GM19395 (cell line): ENCODE results near the gene TMEM191C.
"Not testable (repeated sequence)": the region's sequence is repeated elsewhere in the genome, so short reads cannot be mapped to it uniquely, and the experiment has no call there.

ENCODE experiments used
- ATAC-seq: cut with Tn5 transposase; IDR thresholded peaks from one replicate; pipeline ENCODE4 v1.9.1; 2021; ENCODE audit warnings: mild to moderate bottlenecking, moderate library complexity; ENCODE audit not compliant: unreplicated experiment

The TMEM191C gene

GRCh38 chr22:21469097-21469994 is 2.2 kb downstream of the TMEM191C start:
- ATAC-seq: peak; percentile 17

GRCh38 chr22:21472984-21473383 is 5.8 kb downstream of the TMEM191C start:
- ATAC-seq: not testable (repeated sequence)

GRCh38 chr22:21473664-21474063 is 6.5 kb downstream of the TMEM191C start:
- not testable (repeated sequence) for ATAC-seq

GRCh38 chr22:21484039-21484438 is 16.9 kb downstream of the TMEM191C start:
- not testable (repeated sequence) for ATAC-seq

GRCh38 chr22:21487723-21488122 is 20.5 kb downstream of the TMEM191C start:
- not testable (repeated sequence) for ATAC-seq

GRCh38 chr22:21489149-21489680 is 22.0 kb downstream of the TMEM191C start:
- not testable (repeated sequence) for ATAC-seq

- ATAC-seq: not testable (repeated sequence)
Observed at GRCh38 chr22:21490556-21490955, 23.4 kb downstream of the TMEM191C start.

GRCh38 chr22:21492271-21492670 is 25.1 kb downstream of the TMEM191C start:
- not testable (repeated sequence) for ATAC-seq

GRCh38 chr22:21493789-21494782 is 26.9 kb downstream of the TMEM191C start:
- ATAC-seq: not testable (repeated sequence)

- ATAC-seq: not testable (repeated sequence)
Observed at GRCh38 chr22:21497984-21498383, 30.8 kb downstream of the TMEM191C start.

- ATAC-seq: not testable (repeated sequence)
Observed at GRCh38 chr22:21498489-21498888, 31.3 kb downstream of the TMEM191C start.

- ATAC-seq: not testable (repeated sequence)
Observed at GRCh38 chr22:21499623-21500506, 32.7 kb downstream of the TMEM191C start.

- not testable (repeated sequence) for ATAC-seq
Observed at GRCh38 chr22:21510397-21510796, 43.2 kb downstream of the TMEM191C start.

GRCh38 chr22:21512022-21512421 is 44.8 kb downstream of the TMEM191C start:
- not testable (repeated sequence) for ATAC-seq

GRCh38 chr22:21514117-21514516 is 46.9 kb downstream of the TMEM191C start:
- not testable (repeated sequence) for ATAC-seq

- ATAC-seq: not testable (repeated sequence)
Observed at GRCh38 chr22:21515234-21515633, 48.0 kb downstream of the TMEM191C start.

GRCh38 chr22:21516522-21516921 is 49.3 kb downstream of the TMEM191C start:
- ATAC-seq: not testable (repeated sequence)

- ATAC-seq: peak; percentile 72
Observed at GRCh38 chr22:21516970-21517764, 50.0 kb downstream of the TMEM191C start.
